Common myeloid progenitor, CD34-positive (primary cell): ENCODE results near the gene RNU2-63P.
A peak's percentile ranks its signal among the peaks of the same experiment; 100 is the strongest.
"Not testable (repeated sequence)": the region's sequence is repeated elsewhere in the genome, so short reads cannot be mapped to it uniquely, and the experiment has no call there.

Source experiments
- CTCF ChIA-PET: fragments of 350-600 bp; sonication (Branson Sonifier 250); formaldehyde crosslinking; loops from one replicate; lab custom pipeline; 2021; ENCODE audit warnings: antibody characterized with exemption; lab: Charles Lee
- POLR2A ChIA-PET: fragments of 350-600 bp; sonication (Branson Sonifier 250); formaldehyde crosslinking; loops from one replicate; lab custom pipeline; 2021; ENCODE audit warnings: antibody characterized with exemption; lab: Charles Lee
- DNase-seq, 3 donors: peaks; one replicate each; pipeline versions ENCODE4 v3.0.0 to v3.0.0-alpha.2; 2013
- H3K27ac ChIP-seq, 2 experiments: 1 replicate in 1 of 2; 2 replicates in 1 of 2; pipeline ENCODE4 v1.7.0; 2013; ENCODE audit warnings: inconsistent platforms in 2 of 2, low read length in 2 of 2, mild to moderate bottlenecking in 2 of 2, low read depth in 1 of 2, moderate library complexity in 1 of 2; ENCODE audit not compliant: severe bottlenecking in 2 of 2, insufficient read depth in 1 of 2, poor library complexity in 1 of 2
- H3K27me3 ChIP-seq, 5 experiments: replicated peaks in 2 of 5; 1 replicate in 3 of 5; 2 replicates in 2 of 5; pipeline versions ENCODE4 v1.6.1 to v1.7.0; 2013; ENCODE audit warnings: low read length in 4 of 5, mild to moderate bottlenecking in 2 of 5, moderate library complexity in 2 of 5, inconsistent platforms in 1 of 5; ENCODE audit not compliant: insufficient read depth in 5 of 5, control insufficient read depth in 4 of 5
- H3K36me3 ChIP-seq, 4 experiments: 1 replicate in 2 of 4; 2 replicates in 2 of 4; pipeline versions ENCODE4 v1.6.1 to v1.7.0; 2013; ENCODE audit warnings: low read length in 3 of 4, control low read depth in 1 of 4, mild to moderate bottlenecking in 1 of 4; ENCODE audit not compliant: control insufficient read depth in 4 of 4, insufficient read depth in 4 of 4
- H3K4me1 ChIP-seq, 4 experiments: 1 replicate in 3 of 4; 2 replicates in 1 of 4; pipeline versions ENCODE4 v1.6.1 to v1.7.1; 2013; ENCODE audit warnings: low read length in 3 of 4, mild to moderate bottlenecking in 3 of 4, control low read depth in 1 of 4, inconsistent platforms in 1 of 4, moderate library complexity in 1 of 4; ENCODE audit not compliant: control insufficient read depth in 4 of 4, insufficient read depth in 4 of 4; ENCODE audit errors: control extremely low read depth in 1 of 4
- H3K4me3 ChIP-seq, 7 experiments: 1 replicate in 4 of 7; 2 replicates in 3 of 7; pipeline versions ENCODE4 v1.5.1 to v1.7.0; 2013; ENCODE audit warnings: mild to moderate bottlenecking in 7 of 7, low read length in 6 of 7, moderate library complexity in 6 of 7, inconsistent platforms in 2 of 7, low read depth in 2 of 7, control low read depth in 1 of 7; ENCODE audit not compliant: insufficient read depth in 4 of 7, control insufficient read depth in 1 of 7; ENCODE audit errors: extremely low read depth in 1 of 7
- H3K9me3 ChIP-seq, 5 experiments: 1 replicate in 4 of 5; 2 replicates in 1 of 5; pipeline versions ENCODE4 v1.6.1 to v1.7.1; 2013; ENCODE audit warnings: low read length in 4 of 5, mild to moderate bottlenecking in 2 of 5, inconsistent platforms in 1 of 5, low read depth in 1 of 5, moderate library complexity in 1 of 5; ENCODE audit not compliant: control insufficient read depth in 4 of 5, insufficient read depth in 2 of 5; ENCODE audit errors: control extremely low read depth in 1 of 5
- WGBS: methylation state at CpG from one replicate; pipeline ENCODE4 v1.1.5; 2013; ENCODE audit not compliant: insufficient coverage; 5-methylcytosine and 5-hydroxymethylcytosine counted together

RNU2-63P gene

DNA sequence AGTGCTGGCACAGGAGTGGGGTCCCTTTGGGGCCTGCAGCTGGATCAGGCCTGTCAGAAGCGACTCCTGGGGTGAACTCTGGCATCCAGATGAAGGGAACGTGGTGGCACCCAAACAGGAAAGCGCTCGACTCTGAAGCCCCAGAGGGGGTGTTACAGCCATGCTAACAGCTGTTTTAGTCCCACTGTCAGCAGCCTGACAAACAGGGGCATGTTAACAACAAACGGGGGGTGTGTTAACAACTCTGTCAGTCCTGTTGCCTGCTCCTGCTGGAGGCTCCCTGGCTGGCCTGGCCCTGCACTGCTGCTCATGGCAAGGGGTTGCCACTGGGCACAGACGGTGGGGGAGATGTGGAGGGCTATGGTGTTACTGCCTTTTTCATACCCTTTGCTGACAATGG, 2.6 kb upstream of the RNU2-63P start:
- H3K27me3 ChIP-seq = no peaks in the 10 kb centered on the region
- ChIA-PET CTCF (interaction anchor here (1.2 kb wide), 1 partner anchor 41 kb away, joined by 3 read pairs; no protein-coding TSS in a partner anchor), POLR2A (no interaction called here)
- H3K4me1 ChIP-seq = peaks cover 0 to 8% (median 2%) of the 10 kb centered on the region in 4 experiments
- H3K9me3 ChIP-seq = peaks cover 0 to 3% (median 0%) of the 10 kb centered on the region in 5 experiments
- 96% methylated on average over 6 of the region's 6 CpGs for WGBS
- no peak for DNase-seq
- H3K4me3 ChIP-seq = no peak overlapping the region
- H3K27ac ChIP-seq = no peak overlapping the region
- H3K36me3 ChIP-seq = no peaks in the 10 kb centered on the region

DNA sequence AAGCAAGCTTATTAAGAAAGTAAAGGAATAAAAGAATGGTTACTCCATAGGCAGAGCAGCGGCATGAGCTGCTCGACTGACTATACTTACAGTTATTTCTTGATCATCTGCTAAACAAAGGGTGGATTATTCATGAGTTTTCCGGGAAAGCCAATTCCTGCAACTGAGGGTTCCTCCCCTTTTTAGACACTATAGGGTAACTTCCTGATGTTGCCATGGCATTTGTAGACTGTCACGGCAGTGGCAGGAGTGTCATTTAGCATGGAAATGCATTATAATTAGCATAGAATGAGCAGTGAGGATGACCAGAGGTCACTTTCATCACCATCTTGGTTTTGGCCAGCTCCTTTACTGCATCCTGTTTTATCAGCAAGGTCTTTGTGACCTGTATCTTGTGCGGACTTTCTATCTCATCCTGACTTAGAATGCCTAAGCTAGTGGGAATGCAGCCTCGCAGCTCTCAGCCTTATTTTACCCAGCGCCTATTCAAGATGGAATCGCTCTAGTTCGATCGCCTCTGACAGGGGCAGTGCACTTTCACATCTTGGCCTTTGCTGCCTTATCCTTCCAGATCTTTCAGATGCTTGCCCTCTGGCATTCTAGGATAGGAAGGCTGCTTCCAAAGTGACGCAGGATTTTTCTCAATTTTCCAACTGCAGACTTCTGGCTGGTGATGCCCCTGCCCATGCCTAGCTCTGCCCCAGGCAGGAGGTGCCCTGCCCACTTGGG, 1.9 kb upstream of the RNU2-63P start:
- H3K9me3 ChIP-seq, H3K36me3 ChIP-seq, CTCF ChIA-PET, H3K4me3 ChIP-seq, H3K27ac ChIP-seq, POLR2A ChIA-PET, H3K27me3 ChIP-seq, DNase-seq, H3K4me1 ChIP-seq: not testable (repeated sequence)
- 97% methylated on average over 9 of the region's 11 CpGs for WGBS

DNA sequence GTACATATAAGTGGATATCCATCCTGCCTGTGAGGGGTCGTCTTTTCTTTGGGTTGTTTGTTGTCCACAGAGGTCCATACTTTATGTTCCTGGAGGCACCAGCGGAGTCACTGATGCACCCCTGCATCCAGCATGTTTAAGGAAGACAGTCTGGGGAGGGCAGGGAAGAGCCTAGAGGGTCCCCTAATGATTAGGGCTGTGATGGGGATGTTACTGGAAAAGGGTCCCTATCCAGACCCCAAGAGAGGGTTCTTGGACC, 1.4 kb upstream of the RNU2-63P start:
- CTCF ChIA-PET = not testable (repeated sequence)
- peak overlapping the region in 2 of 7 experiments; percentile 76 to 94 for H3K4me3 ChIP-seq

DNA sequence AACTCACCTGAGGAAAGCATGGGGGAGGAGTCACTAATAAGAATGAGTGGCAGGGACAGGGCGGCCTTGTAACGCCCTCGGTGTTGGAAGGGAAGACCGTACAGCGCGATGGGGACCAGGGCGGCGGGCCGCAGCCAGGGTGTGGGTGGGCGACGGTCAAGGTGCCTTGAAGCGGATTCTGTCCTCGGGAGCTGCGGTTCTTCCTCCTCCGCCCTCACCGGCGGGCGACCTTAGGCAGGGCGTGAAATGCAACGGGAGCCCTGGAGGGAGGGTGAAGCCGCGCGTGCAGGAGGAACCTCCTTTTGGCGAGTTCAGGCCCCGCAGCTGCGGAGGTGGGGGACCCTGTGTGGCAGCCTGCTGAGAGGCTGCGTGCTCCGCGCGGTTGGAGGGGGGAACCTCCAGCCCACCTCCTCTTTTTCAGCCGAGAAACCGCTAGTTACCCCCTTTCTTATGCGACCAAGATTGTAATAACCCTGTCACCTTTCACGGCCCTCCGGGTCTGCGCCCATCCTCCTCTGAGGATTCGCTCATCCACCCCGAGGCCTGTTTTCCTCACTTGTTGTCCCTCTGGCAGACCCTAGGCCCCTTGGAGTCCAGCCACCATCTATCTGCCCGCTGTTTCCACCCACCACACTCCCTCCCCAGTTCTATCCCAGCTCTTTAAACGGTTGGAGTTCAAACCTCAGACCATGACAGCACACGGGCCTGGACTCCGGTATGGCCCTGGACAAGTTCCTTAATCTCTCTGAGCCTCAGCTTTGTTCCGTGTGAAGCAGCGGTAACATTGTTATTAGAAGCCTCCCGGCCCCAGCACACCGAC, 823 bp upstream of the RNU2-63P start:
- CTCF ChIA-PET = interaction anchor here (1.0 kb wide), 1 partner anchor 37 kb away, joined by 3 read pairs; no protein-coding TSS in a partner anchor
- Histone ChIP-seq H3K27ac (peak overlapping the region; percentile 99), H3K27me3 (no peaks in the 10 kb centered on the region), H3K9me3 (peaks cover 0 to 3% (median 0%) of the 10 kb centered on the region in 5 experiments), H3K4me3 (peak overlapping the region; percentile 76 to 94 (median 85)), H3K36me3 (no peaks in the 10 kb centered on the region), H3K4me1 (peaks cover 0 to 8% (median 2%) of the 10 kb centered on the region in 4 experiments)
- 21% methylated on average over 36 of the region's 46 CpGs for WGBS
- POLR2A ChIA-PET = interaction anchor here (1.3 to 1.4 kb wide), 2 partner anchors 10 to 38 kb away, joined by 4 to 13 read pairs; partner anchors contain the start of gene KRCC1
- peak in 2 of 3 donors; percentile 48 to 72 for DNase-seq

More for the DNA sequence above, 1.4 kb upstream of the RNU2-63P start:
- not testable (repeated sequence) for DNase-seq, H3K4me1 ChIP-seq, H3K36me3 ChIP-seq, H3K27ac ChIP-seq, H3K9me3 ChIP-seq, H3K27me3 ChIP-seq
- POLR2A ChIA-PET = interaction anchor here (1.4 kb wide), 1 partner anchor 10 kb away, joined by 4 read pairs; no protein-coding TSS in a partner anchor
- WGBS = 92% methylated on average over 2 of the region's 2 CpGs

DNA sequence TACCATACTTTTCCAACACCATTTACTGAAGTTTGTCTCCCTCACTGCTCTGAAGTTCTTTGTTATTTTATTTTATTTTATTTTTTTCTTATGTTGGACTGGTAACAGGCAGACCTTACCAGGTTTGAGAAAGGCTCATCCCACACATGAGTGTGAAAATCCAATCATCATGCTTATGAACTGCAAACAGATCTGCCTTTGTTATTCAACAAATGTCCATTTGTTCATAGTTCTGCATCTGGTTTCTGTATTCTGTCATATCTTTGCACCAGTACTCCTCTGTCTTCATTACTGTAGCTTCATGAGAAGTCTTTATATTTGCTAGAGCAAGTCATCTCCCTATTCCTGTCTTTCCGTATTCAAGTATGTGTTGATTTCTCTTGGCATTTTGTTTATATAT, 5.3 kb downstream of the RNU2-63P start:
- Histone ChIP-seq H3K4me1 (no peaks in the 10 kb centered on the region), H3K27ac (no peak overlapping the region), H3K36me3 (no peaks in the 10 kb centered on the region), H3K4me3 (no peak overlapping the region), H3K27me3 (no peaks in the 10 kb centered on the region), H3K9me3 (no peaks in the 10 kb centered on the region)
- WGBS = no CpG with 5 or more reads among the region's 1 CpG
- DNase-seq = no peak
- CTCF ChIA-PET = interaction anchor here (0.9 to 2.0 kb wide), 5 partner anchors 9 to 180 kb away, joined by 3 to 7 read pairs (median 3); no protein-coding TSS in a partner anchor
- POLR2A ChIA-PET = no interaction called here

DNA sequence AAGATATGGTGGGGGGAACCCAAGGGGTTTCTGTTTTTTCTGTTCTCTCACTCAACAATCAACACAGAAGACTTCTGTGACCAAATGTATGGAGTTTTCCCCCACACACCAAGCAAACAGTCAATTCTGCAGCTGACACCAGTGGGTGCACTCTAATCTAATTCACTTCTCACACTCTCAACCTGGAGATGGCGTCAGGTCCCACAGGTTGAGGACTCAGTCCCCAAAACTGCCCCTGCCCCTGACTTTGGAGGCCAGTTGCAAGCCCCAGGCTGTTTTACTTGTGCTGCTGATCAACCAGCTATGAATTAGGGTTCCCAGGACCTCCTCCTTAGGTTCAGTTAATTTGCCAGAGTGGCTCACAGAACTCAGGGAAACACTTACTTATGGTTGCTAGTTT, 6.2 kb downstream of the RNU2-63P start:
- ChIA-PET POLR2A (interaction anchor here (0.9 kb wide), 1 partner anchor 10 kb away, joined by 4 read pairs; no protein-coding TSS in a partner anchor), CTCF (interaction anchor here (0.9 to 2.0 kb wide), 5 partner anchors 8 to 181 kb away, joined by 3 to 7 read pairs (median 3); no protein-coding TSS in a partner anchor)
- Histone ChIP-seq H3K27me3 (no peaks in the 10 kb centered on the region), H3K9me3 (no peaks in the 10 kb centered on the region), H3K4me3 (no peak overlapping the region), H3K36me3 (no peaks in the 10 kb centered on the region), H3K4me1 (no peaks in the 10 kb centered on the region), H3K27ac (no peak overlapping the region)
- no peak for DNase-seq
- 100% methylated on average over 1 of the region's 1 CpG for WGBS
